ENCODE data around the gene ZNF586.

Gene ZNF586

GRCh38 chr19:57825511-57825910 lies 56.0 kb downstream of the ZNF586 start:
- DNase-seq: no peak

GRCh38 chr19:57829316-57829715 lies 59.8 kb downstream of the ZNF586 start:
- no peak for DNase-seq

GRCh38 chr19:57830071-57830602 lies 60.7 kb downstream of the ZNF586 start, which contains the start of gene ZNF587B:
ZNF587B (plus strand) TSS chr19:57830299; CDS start chr19:57830529, 230 bp downstream.
- no peak for DNase-seq
